Right atrium auricular region (tissue), 2 donors: ENCODE data around the gene FETUB. TPM values are rescaled to one million over a fixed set of nuclear protein-coding genes. Genes with fewer than 3 reads are reported as not detected.

ENCODE experiments used
- DNase-seq: peaks from one replicate; pipeline ENCODE4 v3.0.0-alpha.2; 2019; ENCODE audit warnings: low spot score
- H3K27ac ChIP-seq, 2 donors: fragments of 200-600 bp; sonication (generic); 1 replicate in 1 of 2; 2 replicates in 1 of 2; pipeline ENCODE4 v1.5.1; 2016 to 2019
- H3K27me3 ChIP-seq, 2 donors: fragments of 200-600 bp; sonication (generic); one replicate each; pipeline versions ENCODE4 v1.5.1 to v1.6.0; 2017 to 2019
- H3K36me3 ChIP-seq: fragments of 200-600 bp; sonication (generic); one replicate; pipeline ENCODE4 v1.5.1; 2016
- H3K4me1 ChIP-seq, 2 donors: fragments of 200-600 bp; sonication (generic); one replicate each; pipeline versions ENCODE4 v1.5.1 to v1.6.0; 2017 to 2019
- H3K4me3 ChIP-seq, 2 donors: fragments of 200-600 bp; sonication (generic); 1 replicate in 1 of 2; 2 replicates in 1 of 2; pipeline ENCODE4 v1.5.1; 2017 to 2019; ENCODE audit warnings: mild to moderate bottlenecking in 1 of 2, moderate library complexity in 1 of 2
- H3K9me3 ChIP-seq, 2 donors: fragments of 200-600 bp; sonication (generic); one replicate each; pipeline ENCODE4 v1.5.1; 2019
- CTCF ChIP-seq, 2 donors: fragments of 200-600 bp; sonication (generic); IDR thresholded peaks; one replicate each; pipeline ENCODE4 v1.5.1; 2019; ENCODE audit warnings: antibody characterized with exemption in 2 of 2
- total RNA-seq, 2 donors: library from RNA; depleted of rRNA; stranded (reverse); fragments of >200 nt; gene quantifications; one replicate each; pipeline ENCODE4 v1.1.0, GENCODE V29; 2016

FETUB gene
- total RNA-seq, 2 donors from 2014 or later: not detected

GRCh38 chr3:186635532-186635931 is 4.7 kb upstream of the FETUB start:
- no peaks in the 10 kb centered on the region for H3K9me3 ChIP-seq
- no peak for DNase-seq
- no peak overlapping the region for H3K27ac ChIP-seq
- no peak overlapping the region for H3K4me3 ChIP-seq
- H3K4me1 ChIP-seq: peaks cover 0 to 9% of the 10 kb centered on the region in 2 donors
- no peaks in the 10 kb centered on the region for H3K27me3 ChIP-seq
- TF ChIP-seq CTCF (IDR thresholded peaks at IDR 0.05): no peak
- H3K36me3 ChIP-seq: no peaks in the 10 kb centered on the region

- no peak for TF ChIP-seq CTCF (IDR thresholded peaks at IDR 0.05)
- no peaks in the 10 kb centered on the region for H3K9me3 ChIP-seq
- H3K27ac ChIP-seq: no peak overlapping the region
- H3K4me1 ChIP-seq: peaks cover 0 to 15% of the 10 kb centered on the region in 2 donors
- H3K36me3 ChIP-seq: no peaks in the 10 kb centered on the region
- no peak overlapping the region for H3K4me3 ChIP-seq
- DNase-seq: no peak
- no peaks in the 10 kb centered on the region for H3K27me3 ChIP-seq
Observed at GRCh38 chr3:186636536-186636935, 3.7 kb upstream of the FETUB start.

GRCh38 chr3:186637686-186638085 is 2.5 kb upstream of the FETUB start:
- H3K9me3 ChIP-seq: no peaks in the 10 kb centered on the region
- TF ChIP-seq CTCF (IDR thresholded peaks at IDR 0.05): no peak
- peaks cover 0 to 15% of the 10 kb centered on the region in 2 donors for H3K4me1 ChIP-seq
- no peaks in the 10 kb centered on the region for H3K27me3 ChIP-seq
- DNase-seq: no peak
- no peak overlapping the region for H3K27ac ChIP-seq
- no peak overlapping the region for H3K4me3 ChIP-seq
- H3K36me3 ChIP-seq: no peaks in the 10 kb centered on the region

- DNase-seq: no peak
- peaks cover 0 to 15% of the 10 kb centered on the region in 2 donors for H3K4me1 ChIP-seq
- no peak overlapping the region for H3K4me3 ChIP-seq
- no peak overlapping the region for H3K27ac ChIP-seq
- TF ChIP-seq CTCF (IDR thresholded peaks at IDR 0.05): no peak
- no peaks in the 10 kb centered on the region for H3K27me3 ChIP-seq
- no peaks in the 10 kb centered on the region for H3K36me3 ChIP-seq
- H3K9me3 ChIP-seq: no peaks in the 10 kb centered on the region
Observed at GRCh38 chr3:186638259-186638658, 1.9 kb upstream of the FETUB start.

- TF ChIP-seq CTCF (IDR thresholded peaks at IDR 0.05): no peak
- Histone ChIP-seq H3K4me1 (peaks cover 0 to 15% of the 10 kb centered on the region in 2 donors), H3K36me3 (no peaks in the 10 kb centered on the region), H3K27me3 (no peaks in the 10 kb centered on the region), H3K27ac (no peak overlapping the region), H3K4me3 (no peak overlapping the region), H3K9me3 (no peaks in the 10 kb centered on the region)
- no peak for DNase-seq
Observed at GRCh38 chr3:186640473-186640818, 247 bp downstream of the FETUB start.

GRCh38 chr3:186640929-186641328 is 730 bp downstream of the FETUB start:
- no peak overlapping the region for H3K4me3 ChIP-seq
- no peaks in the 10 kb centered on the region for H3K9me3 ChIP-seq
- DNase-seq: no peak
- no peak overlapping the region for H3K27ac ChIP-seq
- H3K4me1 ChIP-seq: peaks cover 0 to 15% of the 10 kb centered on the region in 2 donors
- no peaks in the 10 kb centered on the region for H3K36me3 ChIP-seq
- TF ChIP-seq CTCF (IDR thresholded peaks at IDR 0.05): no peak
- no peaks in the 10 kb centered on the region for H3K27me3 ChIP-seq
